IPS-20b (cell line): ENCODE results near the gene CNNM4.

Experiments used
- H3K27ac ChIP-seq: one replicate; pipeline ENCODE4 v1.5.1; 2013; ENCODE audit warnings: low read length
- H3K27me3 ChIP-seq: 2 replicates; pipeline ENCODE4 v1.6.1; 2013; ENCODE audit warnings: mild to moderate bottlenecking, low read length, inconsistent platforms; ENCODE audit not compliant: insufficient read depth
- H3K36me3 ChIP-seq: 2 replicates; pipeline ENCODE4 v1.6.1; 2013; ENCODE audit warnings: low read depth, mild to moderate bottlenecking, inconsistent platforms, low read length, moderate library complexity; ENCODE audit not compliant: insufficient read depth
- H3K4me1 ChIP-seq: 2 replicates; pipeline ENCODE4 v1.6.1; 2013; ENCODE audit warnings: mild to moderate bottlenecking, control low read depth, inconsistent platforms, low read length, moderate library complexity; ENCODE audit not compliant: insufficient read depth
- H3K4me3 ChIP-seq: 2 replicates; pipeline ENCODE4 v1.5.1; 2013; ENCODE audit warnings: mild to moderate bottlenecking, low read length, inconsistent platforms
- H3K9ac ChIP-seq: 2 replicates; pipeline ENCODE4 v1.6.1; 2013; ENCODE audit warnings: low read depth, mild to moderate bottlenecking, inconsistent platforms, low read length, moderate library complexity
- H3K9me3 ChIP-seq: 2 replicates; pipeline ENCODE4 v1.6.1; 2013; ENCODE audit warnings: mild to moderate bottlenecking, low read depth, low read length, inconsistent platforms; ENCODE audit not compliant: insufficient read depth

CNNM4 gene

GRCh38 chr2:96819128-96819875 lies 58.6 kb downstream of the CNNM4 start:
- Histone ChIP-seq H3K4me3 (no peak overlapping the region), H3K9ac (no peak overlapping the region; the same call in 1 of the 2 replicates)

GRCh38 chr2:96819876-96820511 lies 59.3 kb downstream of the CNNM4 start:
- H3K27me3 ChIP-seq: peaks cover 10% of the 10 kb centered on the region
- no peak overlapping the region for H3K4me3 ChIP-seq
- H3K27ac ChIP-seq: no peak overlapping the region
- H3K36me3 ChIP-seq: peaks cover 38% of the 10 kb centered on the region
- no peak overlapping the region for H3K9ac ChIP-seq
- no peaks in the 10 kb centered on the region for H3K9me3 ChIP-seq
- peaks cover 21% of the 10 kb centered on the region; the same call in 1 of the 2 replicates for H3K4me1 ChIP-seq

More at GRCh38 chr2:96819128-96819875, 58.6 kb downstream of the CNNM4 start:
- H3K27ac ChIP-seq: no peak overlapping the region
- no peaks in the 10 kb centered on the region for H3K9me3 ChIP-seq
- H3K27me3 ChIP-seq: peaks cover 10% of the 10 kb centered on the region
- peaks cover 31% of the 10 kb centered on the region for H3K36me3 ChIP-seq
- H3K4me1 ChIP-seq: peaks cover 21% of the 10 kb centered on the region; the same call in 1 of the 2 replicates

- Histone ChIP-seq H3K9ac (no peak overlapping the region), H3K36me3 (peaks cover 48% of the 10 kb centered on the region), H3K27me3 (peaks cover 10% of the 10 kb centered on the region), H3K27ac (no peak overlapping the region), H3K9me3 (no peaks in the 10 kb centered on the region), H3K4me3 (no peak overlapping the region), H3K4me1 (peaks cover 18% of the 10 kb centered on the region; the same call in 1 of the 2 replicates)
Measured at GRCh38 chr2:96821113-96821675, 60.5 kb downstream of the CNNM4 start.

- no peak overlapping the region for H3K9ac ChIP-seq
Measured at GRCh38 chr2:96822786-96823185, 62.1 kb downstream of the CNNM4 start.

GRCh38 chr2:96823198-96823597 lies 62.5 kb downstream of the CNNM4 start:
- peaks cover 66% of the 10 kb centered on the region for H3K36me3 ChIP-seq
- H3K9me3 ChIP-seq: no peaks in the 10 kb centered on the region
- H3K4me1 ChIP-seq: peaks cover 12% of the 10 kb centered on the region; the same call in 1 of the 2 replicates
- no peaks in the 10 kb centered on the region for H3K27me3 ChIP-seq
- H3K4me3 ChIP-seq: no peak overlapping the region
- H3K27ac ChIP-seq: no peak overlapping the region
- H3K9ac ChIP-seq: no peak overlapping the region

More at GRCh38 chr2:96822786-96823185, 62.1 kb downstream of the CNNM4 start:
- Histone ChIP-seq H3K4me3 (no peak overlapping the region), H3K4me1 (peaks cover 13% of the 10 kb centered on the region; the same call in 1 of the 2 replicates), H3K9me3 (no peaks in the 10 kb centered on the region), H3K27me3 (peaks cover 2% of the 10 kb centered on the region; the same call in 1 of the 2 replicates), H3K27ac (no peak overlapping the region), H3K36me3 (peaks cover 61% of the 10 kb centered on the region)

- Histone ChIP-seq H3K36me3 (peaks cover 68% of the 10 kb centered on the region), H3K4me1 (0 out of 2 replicates have a peak, but pooled peaks cover 2% of the 10 kb centered on the region)
Measured at GRCh38 chr2:96824079-96824870, 63.6 kb downstream of the CNNM4 start.

GRCh38 chr2:96825057-96825456 lies 64.4 kb downstream of the CNNM4 start:
- Histone ChIP-seq H3K9me3 (no peaks in the 10 kb centered on the region), H3K27ac (no peak overlapping the region), H3K4me3 (no peak overlapping the region), H3K27me3 (no peaks in the 10 kb centered on the region), H3K36me3 (peaks cover 69% of the 10 kb centered on the region), H3K4me1 (no peaks in the 10 kb centered on the region), H3K9ac (no peak overlapping the region)

More at GRCh38 chr2:96824079-96824870, 63.6 kb downstream of the CNNM4 start:
- H3K9me3 ChIP-seq: no peaks in the 10 kb centered on the region
- H3K9ac ChIP-seq: no peak overlapping the region
- no peak overlapping the region for H3K27ac ChIP-seq
- no peak overlapping the region for H3K4me3 ChIP-seq
- no peaks in the 10 kb centered on the region for H3K27me3 ChIP-seq

GRCh38 chr2:96826546-96827278 lies 66.0 kb downstream of the CNNM4 start:
- peaks cover under 1% of the 10 kb centered on the region; the same call in 1 of the 2 replicates for H3K4me1 ChIP-seq
- no peak overlapping the region for H3K27ac ChIP-seq
- H3K9ac ChIP-seq: no peak overlapping the region
- no peak overlapping the region for H3K4me3 ChIP-seq
- H3K27me3 ChIP-seq: no peaks in the 10 kb centered on the region
- no peaks in the 10 kb centered on the region for H3K9me3 ChIP-seq
- H3K36me3 ChIP-seq: peaks cover 85% of the 10 kb centered on the region

- Histone ChIP-seq H3K9me3 (no peaks in the 10 kb centered on the region), H3K4me3 (no peak overlapping the region), H3K27me3 (no peaks in the 10 kb centered on the region), H3K27ac (no peak overlapping the region), H3K4me1 (peaks cover 10% of the 10 kb centered on the region; the same call in 1 of the 2 replicates), H3K36me3 (peaks cover 86% of the 10 kb centered on the region), H3K9ac (no peak overlapping the region)
Measured at GRCh38 chr2:96828436-96828835, 67.7 kb downstream of the CNNM4 start.

GRCh38 chr2:96828874-96829273 lies 68.2 kb downstream of the CNNM4 start:
- Histone ChIP-seq H3K27me3 (no peaks in the 10 kb centered on the region), H3K27ac (no peak overlapping the region), H3K9ac (no peak overlapping the region), H3K4me3 (no peak overlapping the region), H3K4me1 (peaks cover 13% of the 10 kb centered on the region; the same call in 1 of the 2 replicates), H3K9me3 (no peaks in the 10 kb centered on the region), H3K36me3 (peaks cover 87% of the 10 kb centered on the region)
